Inflammatory macrophage treated with lipopolysaccharide for 4 hours (primary cell): ENCODE data around the gene UST.

Experiments
- DNase-seq: peaks from one replicate; pipeline ENCODE4 v3.0.0-alpha.2; 2020

UST gene

GRCh38 chr6:149046822-149047246 is 300.0 kb downstream of the UST start:
- DNase-seq = peak; percentile 19

DNA sequence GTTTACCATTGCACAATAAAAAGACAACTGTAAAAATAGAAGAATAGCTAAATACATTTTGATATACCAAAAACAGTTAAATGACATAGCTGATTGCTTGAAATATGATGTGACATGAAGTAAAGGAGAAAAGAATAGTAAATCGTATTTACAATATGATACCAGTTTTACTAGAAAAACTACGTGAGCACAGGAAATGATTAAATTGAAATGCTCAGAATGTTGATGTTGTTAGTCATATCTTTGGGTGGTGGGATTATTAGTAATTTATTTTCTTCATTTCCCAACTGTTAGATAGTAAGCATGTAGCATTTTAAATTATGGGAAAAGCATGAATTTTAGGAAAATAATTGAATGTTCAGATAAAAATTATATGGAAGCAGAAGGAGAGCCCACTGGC is 302.4 kb downstream of the UST start:
- no peak for DNase-seq

GRCh38 chr6:149050160-149050559 is 303.3 kb downstream of the UST start:
- no peak for DNase-seq

DNA sequence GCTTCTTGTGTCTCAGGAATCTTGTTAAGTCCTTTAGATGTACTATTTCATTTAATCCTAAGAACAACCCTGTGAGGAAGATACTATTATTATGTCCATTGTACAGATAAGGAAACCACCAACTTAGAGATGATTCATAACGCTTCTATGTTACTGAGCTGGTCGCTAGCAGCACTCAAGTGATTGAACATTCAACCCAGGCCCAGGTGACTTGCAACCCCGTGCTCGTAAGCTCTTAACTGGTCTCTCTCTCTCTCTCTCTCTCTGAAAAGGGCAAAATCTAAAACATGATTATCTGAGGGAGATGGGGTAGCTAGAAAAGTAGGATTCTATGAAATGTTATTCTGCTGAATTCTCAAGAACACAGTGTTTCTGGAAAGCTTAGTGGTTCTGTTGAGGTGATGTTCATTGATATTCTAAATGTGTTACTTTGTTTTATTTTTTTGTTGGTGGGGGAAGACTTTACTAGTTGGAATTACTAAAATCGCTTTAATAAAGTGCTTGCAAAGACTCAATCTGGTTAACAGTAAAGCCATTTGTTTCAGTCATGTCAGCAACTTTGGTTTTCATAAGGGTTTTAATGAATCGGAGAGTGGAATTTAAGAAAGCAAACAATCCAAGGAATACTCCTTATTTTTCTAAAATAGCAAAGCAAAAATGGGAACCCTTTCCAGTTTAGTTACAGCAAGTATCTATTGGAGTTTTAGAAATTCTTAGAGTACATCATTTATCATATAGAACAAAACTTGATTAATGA is 305.7 kb downstream of the UST start:
- no peak for DNase-seq

GRCh38 chr6:149053848-149054558 is 307.2 kb downstream of the UST start:
- no peak for DNase-seq

- no peak for DNase-seq
These were observed 307.8 kb downstream of the UST start for GRCh38 chr6:149054559-149055194.

GRCh38 chr6:149055195-149055899 is 308.5 kb downstream of the UST start:
- peak; percentile 59 for DNase-seq

DNA sequence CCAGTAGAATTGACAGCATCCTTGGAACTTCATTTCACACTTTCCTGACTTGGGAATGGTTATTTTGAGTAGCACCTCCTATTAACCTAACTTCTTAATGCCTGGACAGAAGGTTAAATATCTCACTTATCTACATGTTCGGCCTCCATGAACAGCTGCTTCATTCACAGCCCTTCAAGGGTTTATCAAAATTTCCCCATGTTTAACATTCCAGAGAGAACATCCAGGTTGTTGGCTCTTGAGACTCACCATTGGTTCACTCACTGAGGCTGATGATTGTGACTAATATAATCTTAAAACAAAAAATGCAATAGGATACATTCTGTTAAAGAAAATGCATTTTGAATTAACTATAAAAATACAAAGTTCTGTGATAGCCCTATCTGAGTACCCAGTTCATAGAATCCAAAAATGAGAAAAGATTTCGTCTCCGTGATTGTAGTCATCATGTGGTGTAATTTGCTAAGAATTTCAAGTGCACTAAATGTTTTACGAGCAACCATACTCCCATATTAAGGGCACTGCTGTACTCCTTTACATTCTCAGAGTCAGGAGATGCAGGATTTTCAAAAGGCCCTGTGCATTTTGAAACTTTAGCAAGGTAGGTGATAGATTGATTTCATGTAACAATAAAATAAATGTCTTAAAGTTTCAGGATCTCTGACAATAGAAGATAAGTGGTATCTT is 310.1 kb downstream of the UST start:
- no peak for DNase-seq

GRCh38 chr6:149057464-149057840 is 310.6 kb downstream of the UST start:
- no peak for DNase-seq

GRCh38 chr6:149059557-149059956 is 312.7 kb downstream of the UST start:
- no peak for DNase-seq

DNA sequence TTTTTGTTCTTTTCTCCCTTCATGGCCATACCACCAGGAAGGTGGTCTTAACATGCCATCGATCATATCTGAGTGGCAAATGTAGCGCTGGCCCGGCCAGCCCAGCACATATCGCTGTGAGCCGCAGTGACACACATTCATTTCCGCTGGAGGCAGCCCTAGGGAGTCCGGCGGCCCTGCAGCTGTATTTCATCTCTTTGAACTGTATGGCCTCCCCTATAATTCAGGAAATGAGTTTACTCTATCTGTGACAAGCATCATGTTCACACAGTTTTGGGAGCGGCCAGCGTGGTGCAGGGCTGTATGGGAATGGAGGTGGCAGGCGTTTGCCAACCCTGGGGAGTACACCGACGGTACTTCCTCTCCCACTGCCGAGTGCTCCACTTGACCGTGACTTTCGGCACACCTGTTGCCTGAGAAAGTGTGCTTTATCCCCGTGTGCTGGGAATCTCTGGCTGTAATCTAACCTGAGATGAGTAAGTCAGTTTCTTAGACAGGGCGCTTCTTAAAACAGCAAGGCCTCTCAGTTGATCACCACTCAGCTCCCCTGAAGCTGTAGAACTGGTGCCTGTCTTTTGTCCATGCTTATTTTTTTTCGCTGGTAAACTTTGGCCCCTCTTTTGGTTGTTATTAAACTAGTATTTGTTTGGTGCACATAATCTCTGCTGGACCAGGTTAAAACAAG is 313.6 kb downstream of the UST start:
- peak; percentile 45 for DNase-seq

DNA sequence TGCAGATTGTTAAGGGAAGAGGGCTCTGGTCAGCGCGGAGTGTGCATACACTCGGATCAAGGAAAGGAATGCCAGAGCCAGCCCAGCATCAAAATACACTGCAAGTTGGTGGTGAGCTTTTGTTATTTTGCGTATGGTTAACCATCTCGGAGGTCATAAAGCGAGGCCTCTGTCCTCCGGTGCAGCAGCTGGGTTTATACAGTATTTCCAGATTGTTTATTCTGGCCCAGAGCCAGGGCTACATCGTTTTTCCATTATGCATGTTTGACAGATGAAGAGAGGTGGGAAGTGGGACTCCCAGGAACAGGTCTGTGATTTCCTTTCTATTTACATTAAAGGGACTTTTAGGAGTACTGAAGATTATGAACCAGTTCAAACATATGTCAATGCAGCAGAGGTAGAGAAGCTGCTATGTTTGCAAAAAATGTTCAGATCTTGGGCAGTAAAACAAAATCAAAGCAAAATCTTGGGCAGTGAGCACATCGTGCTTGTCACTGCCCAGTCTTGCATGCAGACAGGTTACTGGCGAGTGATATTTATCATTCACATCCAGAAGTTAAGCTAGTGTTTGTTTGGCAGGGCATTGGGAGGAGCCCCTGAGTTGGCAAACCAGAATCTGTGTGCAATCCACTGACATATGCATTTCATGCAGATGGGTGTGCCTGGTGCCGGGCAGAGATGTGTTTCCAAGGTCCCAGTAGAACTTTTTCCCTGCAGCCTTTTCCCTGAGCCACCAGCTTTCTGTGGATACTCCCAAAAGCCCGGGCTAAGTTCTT is 314.3 kb downstream of the UST start:
- no peak for DNase-seq

DNA sequence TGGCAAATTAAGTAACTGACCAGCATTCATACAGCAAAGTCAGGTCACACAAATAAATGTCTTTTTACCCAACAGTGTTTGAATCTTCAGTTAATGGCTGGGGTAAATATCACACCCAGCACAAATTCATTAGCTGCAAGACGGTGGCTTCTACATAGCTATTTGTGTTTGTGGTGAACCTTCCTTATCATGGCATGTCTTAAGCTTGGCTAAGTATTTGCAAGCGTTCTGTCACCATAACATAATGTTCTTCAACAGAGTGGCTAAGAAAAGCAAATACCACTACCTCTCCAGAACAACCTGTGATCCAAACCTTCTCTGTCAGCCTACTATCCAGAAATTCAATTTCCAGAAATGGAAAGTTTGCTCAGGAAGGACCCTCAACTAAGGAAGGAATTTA is 315.1 kb downstream of the UST start:
- no peak for DNase-seq

DNA sequence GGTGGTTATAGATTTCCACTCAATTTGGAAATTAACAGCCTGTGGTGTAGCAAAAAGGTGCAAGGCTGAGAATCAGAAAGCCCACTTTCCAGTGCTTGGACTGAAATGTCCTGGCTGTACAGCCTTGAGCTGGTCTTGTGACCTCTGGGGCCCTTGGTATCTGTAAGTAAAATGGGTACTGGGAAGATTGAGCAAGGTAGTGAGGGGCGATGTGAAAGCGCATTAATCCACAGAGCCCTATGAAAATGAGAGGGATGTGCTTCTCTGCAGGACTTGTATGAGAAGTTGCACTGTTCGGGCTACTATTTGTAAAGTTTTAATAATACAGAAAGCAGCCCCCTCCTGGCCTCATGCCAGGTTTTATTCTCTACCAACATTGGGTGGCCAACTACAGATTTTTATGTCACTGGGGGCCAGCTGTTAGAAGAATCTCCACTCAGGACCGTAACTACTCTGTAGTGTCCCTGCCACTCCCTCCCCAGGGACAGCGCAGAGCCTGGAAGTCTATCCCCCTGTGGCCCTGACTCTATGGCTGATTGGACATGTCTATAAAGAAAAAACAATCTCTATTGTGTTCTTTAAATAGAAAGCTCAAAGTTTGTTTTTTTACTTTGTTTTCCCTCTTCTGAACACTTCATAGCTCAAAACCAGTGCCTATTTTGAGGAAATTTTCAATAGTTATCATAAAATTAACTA is 316.0 kb downstream of the UST start:
- no peak for DNase-seq

DNA sequence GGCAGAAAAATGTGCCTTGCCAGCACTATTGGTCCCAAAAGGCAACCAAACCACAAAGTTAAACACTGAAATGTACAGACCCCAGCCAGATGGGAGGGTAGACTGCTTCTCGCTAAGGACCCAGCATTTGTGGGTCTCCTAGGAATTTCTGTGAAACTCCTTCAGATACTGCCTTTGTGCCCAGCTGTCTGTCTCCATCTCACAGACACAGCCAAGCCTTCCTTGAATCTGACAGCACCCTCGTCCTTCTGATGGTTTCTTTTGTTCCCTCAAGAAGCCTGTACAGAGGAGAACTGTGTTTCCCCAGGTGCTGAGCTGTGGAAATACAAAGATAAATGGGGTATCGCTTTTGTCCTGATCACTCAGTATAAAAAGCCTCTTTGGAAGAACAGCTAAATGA is 316.6 kb downstream of the UST start:
- no peak for DNase-seq

GRCh38 chr6:149064001-149064659 is 317.3 kb downstream of the UST start:
- no peak for DNase-seq

- no peak for DNase-seq
These were observed 317.8 kb downstream of the UST start for GRCh38 chr6:149064660-149065015.

DNA sequence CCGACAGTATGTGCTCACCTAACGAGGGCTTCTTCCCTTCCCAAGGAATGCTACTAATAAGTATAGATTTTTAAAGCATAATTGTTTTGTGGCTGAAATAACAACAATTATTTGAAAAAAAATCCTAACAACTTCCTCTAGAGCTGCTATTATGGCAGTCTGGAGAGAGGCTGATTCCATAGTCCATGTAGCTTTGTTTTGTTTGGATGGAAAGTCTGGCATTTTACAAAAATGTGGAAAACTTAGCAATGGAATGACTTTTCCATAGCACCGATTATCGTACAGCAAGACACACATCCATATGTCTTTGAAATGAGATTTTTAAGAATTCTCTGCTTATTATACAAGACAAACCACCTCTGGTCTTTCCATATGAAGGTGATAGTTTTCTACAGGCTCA is 318.3 kb downstream of the UST start:
- no peak for DNase-seq

DNA sequence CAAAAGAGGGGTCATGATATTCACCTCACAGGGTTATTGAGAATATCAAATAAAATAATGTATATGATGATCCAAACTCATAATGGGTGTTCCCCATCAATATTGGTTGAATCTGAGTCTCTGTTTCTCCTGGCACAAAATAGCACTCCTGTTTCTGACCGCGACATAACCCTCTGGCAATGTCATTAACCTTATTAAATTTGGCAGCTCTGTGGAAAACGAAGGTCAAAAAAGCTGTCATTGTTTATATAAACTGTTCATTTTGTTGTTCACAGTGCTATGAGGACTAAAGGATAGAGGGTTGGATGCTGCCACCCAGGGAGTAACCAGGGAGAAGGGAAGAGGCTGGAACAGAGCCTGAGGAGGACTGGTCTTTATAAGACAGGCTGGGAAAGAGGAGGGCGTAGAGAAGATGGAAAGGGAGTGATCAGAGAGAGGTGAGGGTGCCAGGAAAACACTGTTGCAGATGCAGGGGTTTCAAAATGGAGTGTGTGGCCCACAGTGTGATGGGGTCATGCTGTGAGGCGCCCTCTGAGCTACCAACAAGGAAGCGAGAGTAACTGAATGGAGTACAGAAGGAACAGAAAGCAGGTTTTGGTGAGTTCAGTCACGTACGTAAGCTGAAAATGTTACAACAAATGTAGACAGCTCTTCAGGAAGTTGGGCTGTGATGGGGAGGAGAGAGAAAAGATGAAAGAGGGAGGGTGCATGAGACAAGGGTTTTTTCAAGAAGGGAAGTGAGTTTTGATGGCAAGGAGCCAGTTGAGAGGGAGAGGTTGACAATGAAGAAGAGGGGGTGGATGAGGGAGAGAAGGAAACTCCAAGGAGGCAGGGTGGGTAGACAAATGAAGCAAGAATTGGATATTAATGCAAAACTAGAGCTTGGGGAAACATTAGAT is 319.1 kb downstream of the UST start:
- peak; percentile 98 for DNase-seq
